ENCODE data around the gene PVRIG. TPM values are rescaled to one million over a fixed set of nuclear protein-coding genes. Genes with fewer than 3 reads are reported as not detected.
"Not testable (repeated sequence)": the region's sequence is repeated elsewhere in the genome, so short reads cannot be mapped to it uniquely, and the experiment has no call there.

PVRIG gene
- total and polyA plus RNA-seq, 4 donors, result 0.23 to 2.1 (median 0.25) TPM; not detected in 1

- ATAC-seq (ENCODE audit: low FRiP score); H3K27ac ChIP-seq (ENCODE audit: low read depth in 1 of 2, low read length in 2 of 2); H3K4me3 ChIP-seq (ENCODE audit: low read length in 2 of 2); H3K4me1 ChIP-seq (ENCODE audit: control insufficient read depth in 1 of 2, insufficient read depth in 2 of 2, low read length in 2 of 2); DNase-seq; H3K9me3 ChIP-seq (ENCODE audit: control insufficient read depth, low read length); H3K27me3 ChIP-seq (ENCODE audit: control insufficient read depth in 1 of 2, insufficient read depth in 2 of 2, low read length in 1 of 2); intact Hi-C loops (cut with DNase I); H3K36me3 ChIP-seq (ENCODE audit: control insufficient read depth in 1 of 2, insufficient read depth in 2 of 2, low read length in 1 of 2): not testable (repeated sequence)
- 87 to 88% methylated on average over 10 to 12 of the region's 12 CpGs for WGBS, 2 donors
These were observed 23.6 kb downstream of the PVRIG start for GRCh38 chr7:100243385-100243784.

DNA sequence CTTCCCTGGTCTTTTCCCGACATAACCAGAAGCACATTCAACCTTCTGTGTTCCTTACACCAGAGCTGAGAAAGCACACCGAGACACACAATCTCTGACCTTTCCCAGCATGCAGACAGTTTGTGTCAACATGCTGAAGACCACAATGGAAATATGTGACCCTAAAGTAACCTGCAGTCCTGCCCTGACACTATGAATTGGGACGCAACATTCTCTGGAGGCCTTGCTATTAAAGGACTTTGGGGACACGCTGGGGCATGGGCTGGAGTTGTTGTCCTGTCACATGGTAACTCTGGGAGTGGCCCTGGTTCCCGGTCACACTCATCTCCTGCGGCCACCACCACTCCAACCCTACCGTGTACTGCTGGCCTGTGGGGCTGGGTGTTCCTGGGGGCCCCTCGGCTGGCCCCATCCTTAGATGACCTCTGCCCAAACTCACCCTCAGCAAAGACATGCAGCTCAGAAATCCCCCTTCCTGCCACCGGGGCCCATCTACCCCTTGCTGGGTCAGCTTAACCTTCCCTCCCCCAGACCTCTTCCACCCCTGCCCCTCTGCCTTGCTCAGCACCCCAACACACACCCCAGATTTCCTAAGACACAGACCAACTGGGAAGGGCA is 25.3 kb downstream of the PVRIG start:
- H3K4me3 ChIP-seq (ENCODE audit: low read length in 2 of 2); H3K4me1 ChIP-seq (ENCODE audit: control insufficient read depth in 1 of 2, insufficient read depth in 2 of 2, low read length in 2 of 2); ATAC-seq (ENCODE audit: low FRiP score); H3K27me3 ChIP-seq (ENCODE audit: control insufficient read depth in 1 of 2, insufficient read depth in 2 of 2, low read length in 1 of 2); H3K27ac ChIP-seq (ENCODE audit: low read depth in 1 of 2, low read length in 2 of 2); H3K36me3 ChIP-seq (ENCODE audit: control insufficient read depth in 1 of 2, insufficient read depth in 2 of 2, low read length in 1 of 2); H3K9me3 ChIP-seq (ENCODE audit: control insufficient read depth, low read length); intact Hi-C loops (cut with DNase I); DNase-seq: not testable (repeated sequence)
- 66 to 69% methylated on average over 8 to 9 of the region's 9 CpGs for WGBS, 2 donors

GRCh38 chr7:100246121-100246864 is 26.5 kb downstream of the PVRIG start:
- ATAC-seq (ENCODE audit: low FRiP score), result peak; percentile 17
- intact Hi-C loops (cut with DNase I); H3K27me3 ChIP-seq (ENCODE audit: control insufficient read depth in 1 of 2, insufficient read depth in 2 of 2, low read length in 1 of 2); H3K36me3 ChIP-seq (ENCODE audit: control insufficient read depth in 1 of 2, insufficient read depth in 2 of 2, low read length in 1 of 2); H3K27ac ChIP-seq (ENCODE audit: low read depth in 1 of 2, low read length in 2 of 2); H3K9me3 ChIP-seq (ENCODE audit: control insufficient read depth, low read length); H3K4me3 ChIP-seq (ENCODE audit: low read length in 2 of 2); H3K4me1 ChIP-seq (ENCODE audit: control insufficient read depth in 1 of 2, insufficient read depth in 2 of 2, low read length in 2 of 2); DNase-seq: not testable (repeated sequence)
- 83 to 88% methylated on average over 15 of the region's 15 CpGs for WGBS, 2 donors

DNA sequence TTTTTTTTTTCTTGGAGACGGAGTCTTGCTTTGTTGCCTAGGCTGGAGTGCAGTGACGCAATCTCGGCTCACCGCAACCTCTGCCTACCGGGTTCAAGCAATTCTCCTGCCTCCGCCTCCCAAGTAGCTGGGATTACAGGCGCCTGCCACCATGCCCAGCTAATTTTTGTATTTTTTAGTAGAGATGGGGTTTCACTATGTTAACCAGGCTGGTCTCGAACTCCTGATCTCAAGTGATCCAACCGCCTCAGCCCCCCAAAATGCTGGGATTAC is 27.1 kb downstream of the PVRIG start:
- H3K36me3 ChIP-seq (ENCODE audit: control insufficient read depth in 1 of 2, insufficient read depth in 2 of 2, low read length in 1 of 2); H3K9me3 ChIP-seq (ENCODE audit: control insufficient read depth, low read length); H3K27me3 ChIP-seq (ENCODE audit: control insufficient read depth in 1 of 2, insufficient read depth in 2 of 2, low read length in 1 of 2); H3K27ac ChIP-seq (ENCODE audit: low read depth in 1 of 2, low read length in 2 of 2); H3K4me1 ChIP-seq (ENCODE audit: control insufficient read depth in 1 of 2, insufficient read depth in 2 of 2, low read length in 2 of 2); DNase-seq; intact Hi-C loops (cut with DNase I); ATAC-seq (ENCODE audit: low FRiP score); H3K4me3 ChIP-seq (ENCODE audit: low read length in 2 of 2): not testable (repeated sequence)
- WGBS, 2 donors, result 96 to 98% methylated on average over 9 of the region's 9 CpGs

DNA sequence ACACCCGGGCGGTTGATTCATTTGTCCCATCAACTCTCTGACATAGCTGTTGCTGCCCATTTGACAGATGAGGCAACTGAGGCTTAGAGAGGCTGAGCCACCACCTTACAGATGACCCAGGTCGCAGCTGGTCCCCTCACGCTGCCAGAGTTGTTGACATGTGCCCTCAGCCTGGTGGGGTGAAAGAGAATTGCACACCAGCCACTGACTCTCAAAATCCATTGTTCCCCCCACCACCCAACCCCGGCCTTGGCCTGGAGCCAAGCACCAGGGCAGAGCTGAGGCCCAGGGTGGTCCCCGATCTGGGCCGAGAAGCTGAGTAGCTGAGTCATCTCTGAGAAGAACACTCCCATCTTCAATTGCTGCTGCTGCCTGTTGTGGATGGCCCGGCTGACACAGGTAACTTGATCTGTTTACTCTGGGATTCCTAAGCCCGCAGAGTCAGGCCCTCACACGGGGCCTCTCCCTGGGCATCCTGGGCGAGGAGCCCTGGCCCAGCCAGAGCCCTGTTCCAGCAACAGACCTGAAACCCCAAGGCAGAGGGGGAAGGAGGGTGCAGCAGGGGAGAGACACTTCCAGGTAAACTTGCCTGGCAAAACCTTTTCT is 27.5 kb downstream of the PVRIG start:
- Histone ChIP-seq H3K4me3 (ENCODE audit: low read length in 2 of 2) (no peak overlapping the region), H3K4me1 (ENCODE audit: control insufficient read depth in 1 of 2, insufficient read depth in 2 of 2, low read length in 2 of 2) (no peaks in the 10 kb centered on the region), H3K27ac (ENCODE audit: low read depth in 1 of 2, low read length in 2 of 2) (no peak overlapping the region), H3K9me3 (ENCODE audit: control insufficient read depth, low read length) (no peaks in the 10 kb centered on the region), H3K36me3 (ENCODE audit: control insufficient read depth in 1 of 2, insufficient read depth in 2 of 2, low read length in 1 of 2) (no peaks in the 10 kb centered on the region), H3K27me3 (ENCODE audit: control insufficient read depth in 1 of 2, insufficient read depth in 2 of 2, low read length in 1 of 2) (no peaks in the 10 kb centered on the region)
- DNase-seq, result no peak
- intact Hi-C loops (cut with DNase I), result no loop called here
- no peak for ATAC-seq (ENCODE audit: low FRiP score)
- WGBS, 2 donors, result 56% methylated on average over 11 of the region's 11 CpGs

GRCh38 chr7:100248483-100248882 is 28.7 kb downstream of the PVRIG start:
- no peak for DNase-seq
- Histone ChIP-seq H3K36me3 (ENCODE audit: control insufficient read depth in 1 of 2, insufficient read depth in 2 of 2, low read length in 1 of 2) (no peaks in the 10 kb centered on the region), H3K27ac (ENCODE audit: low read depth in 1 of 2, low read length in 2 of 2) (no peak overlapping the region), H3K27me3 (ENCODE audit: control insufficient read depth in 1 of 2, insufficient read depth in 2 of 2, low read length in 1 of 2) (no peaks in the 10 kb centered on the region), H3K4me1 (ENCODE audit: control insufficient read depth in 1 of 2, insufficient read depth in 2 of 2, low read length in 2 of 2) (no peaks in the 10 kb centered on the region), H3K9me3 (ENCODE audit: control insufficient read depth, low read length) (no peaks in the 10 kb centered on the region), H3K4me3 (ENCODE audit: low read length in 2 of 2) (no peak overlapping the region)
- 86 to 92% methylated on average over 10 of the region's 10 CpGs for WGBS, 2 donors
- intact Hi-C loops (cut with DNase I), result no loop called here
- no peak for ATAC-seq (ENCODE audit: low FRiP score)

DNA sequence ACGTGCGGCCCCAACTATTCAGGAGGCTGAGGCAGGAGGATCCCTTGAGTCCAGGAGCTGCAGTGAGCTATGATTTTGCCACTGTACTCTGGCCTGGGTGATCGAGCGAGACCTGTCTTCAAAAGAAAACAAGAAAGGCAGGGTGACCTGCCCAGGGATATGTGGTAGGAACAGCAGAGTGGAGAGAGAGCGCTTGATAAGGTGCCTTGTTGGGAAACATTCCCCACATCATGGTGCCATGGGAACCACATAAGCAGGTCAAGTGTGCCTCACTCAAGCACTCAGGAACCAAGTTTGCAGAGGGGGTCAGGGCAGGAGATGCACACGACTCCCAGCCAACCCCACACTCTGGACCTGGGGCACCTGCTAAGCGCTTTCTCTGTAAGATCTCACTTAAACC is 37.3 kb downstream of the PVRIG start:
- 92% methylated on average over 7 of the region's 7 CpGs for WGBS, 2 donors
- no peaks in the 10 kb centered on the region for H3K4me1 ChIP-seq (ENCODE audit: control insufficient read depth in 1 of 2, insufficient read depth in 2 of 2, low read length in 2 of 2)
- H3K9me3 ChIP-seq (ENCODE audit: control insufficient read depth, low read length), result no peaks in the 10 kb centered on the region
- DNase-seq, result no peak
- no peak overlapping the region for H3K4me3 ChIP-seq (ENCODE audit: low read length in 2 of 2)
- ATAC-seq (ENCODE audit: low FRiP score), result no peak
- H3K36me3 ChIP-seq (ENCODE audit: control insufficient read depth in 1 of 2, insufficient read depth in 2 of 2, low read length in 1 of 2), result no peaks in the 10 kb centered on the region
- H3K27ac ChIP-seq (ENCODE audit: low read depth in 1 of 2, low read length in 2 of 2), result no peak overlapping the region
- intact Hi-C loops (cut with DNase I), result no loop called here
- H3K27me3 ChIP-seq (ENCODE audit: control insufficient read depth in 1 of 2, insufficient read depth in 2 of 2, low read length in 1 of 2), result no peaks in the 10 kb centered on the region

GRCh38 chr7:100259984-100260383 is 40.2 kb downstream of the PVRIG start:
- H3K9me3 ChIP-seq (ENCODE audit: control insufficient read depth, low read length); DNase-seq; H3K27me3 ChIP-seq (ENCODE audit: control insufficient read depth in 1 of 2, insufficient read depth in 2 of 2, low read length in 1 of 2); H3K36me3 ChIP-seq (ENCODE audit: control insufficient read depth in 1 of 2, insufficient read depth in 2 of 2, low read length in 1 of 2); H3K27ac ChIP-seq (ENCODE audit: low read depth in 1 of 2, low read length in 2 of 2); ATAC-seq (ENCODE audit: low FRiP score); H3K4me3 ChIP-seq (ENCODE audit: low read length in 2 of 2); intact Hi-C loops (cut with DNase I); H3K4me1 ChIP-seq (ENCODE audit: control insufficient read depth in 1 of 2, insufficient read depth in 2 of 2, low read length in 2 of 2): not testable (repeated sequence)
- 81 to 87% methylated on average over 8 of the region's 8 CpGs for WGBS, 2 donors

DNA sequence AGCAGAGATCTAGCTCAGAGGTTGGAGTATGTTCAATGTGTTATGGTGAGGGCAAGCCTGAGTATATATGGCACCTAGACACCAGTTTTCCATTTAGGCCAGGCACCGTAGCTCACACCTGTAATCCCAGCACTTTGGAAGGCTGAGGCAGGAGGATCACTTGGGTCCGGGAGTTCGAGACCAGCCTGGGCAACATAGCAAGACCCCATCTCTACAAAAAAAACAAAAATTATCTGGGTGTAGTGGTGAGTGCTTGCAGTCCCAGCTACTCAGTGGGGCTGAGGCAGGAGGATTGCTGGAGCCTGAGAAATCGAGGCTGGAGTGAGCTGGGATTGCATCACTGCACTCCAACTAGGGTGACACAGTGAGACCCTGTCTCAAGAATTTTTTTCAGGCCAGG is 43.1 kb downstream of the PVRIG start:
- ATAC-seq (ENCODE audit: low FRiP score); H3K4me3 ChIP-seq (ENCODE audit: low read length in 2 of 2); intact Hi-C loops (cut with DNase I); H3K27me3 ChIP-seq (ENCODE audit: control insufficient read depth in 1 of 2, insufficient read depth in 2 of 2, low read length in 1 of 2); H3K4me1 ChIP-seq (ENCODE audit: control insufficient read depth in 1 of 2, insufficient read depth in 2 of 2, low read length in 2 of 2); H3K27ac ChIP-seq (ENCODE audit: low read depth in 1 of 2, low read length in 2 of 2); H3K9me3 ChIP-seq (ENCODE audit: control insufficient read depth, low read length); DNase-seq; H3K36me3 ChIP-seq (ENCODE audit: control insufficient read depth in 1 of 2, insufficient read depth in 2 of 2, low read length in 1 of 2): not testable (repeated sequence)
- 96% methylated on average over 4 of the region's 4 CpGs for WGBS, 2 donors
